ENCODE data around the gene LDLRAD4.

LDLRAD4 gene

GRCh38 chr18:13371689-13372418, 153.3 kb downstream of the LDLRAD4 start:
- DNase-seq (ENCODE audit: low read depth): no peak

- DNase-seq (ENCODE audit: low read depth): no peak
Measured at GRCh38 chr18:13372531-13372951, 154.0 kb downstream of the LDLRAD4 start.

GRCh38 chr18:13374096-13374467, 155.5 kb downstream of the LDLRAD4 start:
- DNase-seq (ENCODE audit: low read depth): no peak

DNA sequence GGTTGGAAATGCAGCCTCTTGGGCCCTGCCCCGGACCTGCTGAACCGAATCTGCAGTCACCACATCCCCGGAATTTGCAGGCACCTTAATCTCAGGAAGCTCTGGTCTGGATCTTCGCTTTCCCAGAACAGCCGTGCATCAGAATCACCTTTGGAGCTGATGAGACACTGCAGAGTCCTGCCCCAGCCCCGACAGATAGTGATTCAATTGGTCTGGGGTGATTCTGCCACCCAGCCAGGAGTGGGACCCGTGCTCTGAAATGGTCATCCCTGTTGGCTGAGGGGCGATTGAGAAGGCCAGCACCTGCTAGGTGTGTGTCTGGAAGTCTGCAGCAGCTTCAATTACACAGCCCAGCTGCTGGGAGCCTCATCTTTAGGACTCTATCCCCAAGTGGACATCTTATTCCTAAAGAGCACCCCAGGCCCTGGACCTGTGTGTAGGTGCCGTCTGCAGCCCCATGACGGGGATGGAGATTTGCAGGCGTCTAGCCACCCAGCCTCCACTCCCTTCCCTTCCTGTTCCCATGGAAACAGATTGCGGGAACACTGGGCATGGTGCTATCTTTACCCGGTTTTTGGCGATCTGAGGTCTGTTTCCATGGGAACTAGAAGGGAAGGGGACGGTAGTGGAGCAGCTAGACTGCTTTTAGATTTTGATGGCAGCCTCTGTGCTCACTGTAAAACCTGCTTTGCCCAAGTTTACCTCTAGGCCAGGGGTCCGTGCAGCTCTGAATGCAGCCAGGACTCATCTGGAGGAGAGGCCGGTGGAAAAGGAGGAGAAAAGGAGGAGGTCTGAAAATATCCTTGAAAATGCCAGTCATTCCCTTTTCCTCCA, 156.1 kb downstream of the LDLRAD4 start:
- DNase-seq (ENCODE audit: low read depth): no peak

GRCh38 chr18:13375302-13376255, 157.0 kb downstream of the LDLRAD4 start:
- DNase-seq (ENCODE audit: low read depth): peak; percentile 73

- peak; percentile 41 for DNase-seq (ENCODE audit: low read depth)
Measured at GRCh38 chr18:13376298-13376840, 157.8 kb downstream of the LDLRAD4 start.

DNA sequence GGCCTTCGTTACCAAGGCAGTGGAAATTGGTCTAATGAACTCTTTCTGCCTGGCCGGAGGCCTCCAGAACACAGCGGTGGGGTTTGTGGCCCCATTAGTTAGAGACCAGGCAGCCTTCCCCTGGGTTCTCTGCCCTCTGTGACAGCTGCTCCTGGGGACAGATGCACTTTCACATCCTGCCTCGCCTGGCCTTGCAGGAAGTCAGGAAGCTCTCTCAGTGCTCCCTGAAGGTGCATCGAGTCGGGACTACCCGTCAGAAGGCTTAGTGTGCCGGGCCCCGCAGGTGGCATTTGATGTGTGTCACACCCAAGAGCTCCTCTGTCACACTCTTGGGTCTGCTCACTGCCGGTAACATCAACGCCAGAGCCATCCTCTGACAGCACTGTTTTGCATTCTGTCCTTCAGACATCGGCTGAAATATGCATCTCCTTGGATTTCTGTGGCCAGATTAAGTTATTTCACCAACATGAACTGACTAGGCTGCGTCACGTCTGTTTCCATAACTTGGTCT, 158.3 kb downstream of the LDLRAD4 start:
- peak; percentile 67 for DNase-seq (ENCODE audit: low read depth)

DNA sequence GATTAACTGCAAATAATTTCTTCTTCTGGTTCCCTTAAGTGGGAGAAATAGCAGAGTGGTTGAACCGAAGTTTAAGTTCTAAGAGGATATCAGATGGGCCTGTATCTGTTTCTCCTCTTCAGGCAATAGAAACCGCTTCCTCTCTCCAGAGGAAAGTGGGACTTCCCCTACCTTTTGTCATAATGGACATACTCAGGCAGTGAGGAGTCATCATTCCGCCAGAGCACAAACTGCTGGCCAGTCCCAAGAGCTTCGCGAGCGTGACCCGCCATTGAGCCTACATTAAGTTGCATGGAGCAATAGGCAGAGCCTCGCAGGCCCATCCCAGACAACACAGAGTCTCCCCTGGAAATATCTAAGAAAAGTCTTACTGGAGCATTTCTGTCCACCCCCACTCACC, 158.9 kb downstream of the LDLRAD4 start:
- DNase-seq (ENCODE audit: low read depth): no peak

GRCh38 chr18:13378150-13378549, 159.6 kb downstream of the LDLRAD4 start:
- no peak for DNase-seq (ENCODE audit: low read depth)

- no peak for DNase-seq (ENCODE audit: low read depth)
Measured at GRCh38 chr18:13379062-13379865, 160.7 kb downstream of the LDLRAD4 start.

DNA sequence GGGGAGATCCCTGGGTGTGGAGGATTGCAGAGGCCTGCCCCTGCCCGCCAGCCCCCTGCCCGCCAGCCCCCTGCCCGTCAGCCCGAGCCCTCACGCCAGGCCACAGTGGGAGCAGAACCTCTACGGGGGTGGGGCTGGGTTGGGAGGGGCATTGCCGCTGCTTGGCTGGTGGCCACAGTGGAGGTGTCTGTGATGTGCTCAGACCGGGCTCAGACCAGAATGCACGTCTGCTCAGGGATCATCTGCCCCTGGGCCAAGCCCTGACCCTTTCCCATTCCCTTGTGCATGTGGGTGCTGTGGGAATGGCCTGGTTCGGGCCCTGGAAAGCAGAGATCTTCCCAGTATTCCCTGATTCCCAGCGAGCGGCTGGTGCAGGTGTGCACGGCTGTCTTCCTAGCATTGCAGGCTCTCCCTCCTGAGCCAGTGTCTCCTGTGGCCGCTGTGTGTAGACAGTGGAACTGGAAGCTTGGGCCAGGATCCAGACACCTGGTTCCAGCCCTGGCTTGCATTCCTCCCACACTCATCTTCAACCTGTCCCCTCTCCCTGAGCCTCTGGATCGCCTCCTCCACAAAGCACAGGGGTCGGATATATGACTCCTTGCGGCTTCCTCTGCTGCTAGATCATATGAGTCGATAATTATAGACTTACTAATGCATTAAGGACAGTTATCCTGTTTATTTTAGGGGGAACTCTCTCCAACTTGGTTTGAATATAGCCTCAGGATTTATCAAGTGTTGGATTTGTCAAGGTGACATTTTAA, 161.6 kb downstream of the LDLRAD4 start:
- no peak for DNase-seq (ENCODE audit: low read depth)

DNA sequence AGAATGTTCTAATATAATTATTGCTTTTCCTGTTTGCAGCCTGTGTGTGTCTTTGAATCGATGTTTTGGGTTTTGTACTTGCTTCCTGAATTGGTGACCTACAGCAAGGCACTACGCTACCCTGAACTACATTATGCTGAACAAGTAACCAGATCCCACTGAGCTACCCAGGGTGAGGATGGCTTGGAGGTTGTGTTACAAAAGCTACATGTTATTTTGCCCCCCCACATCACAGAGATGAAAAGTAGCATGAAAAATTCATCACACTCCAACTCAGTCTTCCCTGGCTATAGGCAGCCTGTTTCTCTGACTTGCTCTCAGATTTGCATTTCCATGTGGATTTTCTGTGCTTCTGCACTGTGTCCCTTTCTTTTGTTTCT, 162.1 kb downstream of the LDLRAD4 start:
- no peak for DNase-seq (ENCODE audit: low read depth)

- DNase-seq (ENCODE audit: low read depth): no peak
Measured at GRCh38 chr18:13381331-13381730, 162.8 kb downstream of the LDLRAD4 start.

DNA sequence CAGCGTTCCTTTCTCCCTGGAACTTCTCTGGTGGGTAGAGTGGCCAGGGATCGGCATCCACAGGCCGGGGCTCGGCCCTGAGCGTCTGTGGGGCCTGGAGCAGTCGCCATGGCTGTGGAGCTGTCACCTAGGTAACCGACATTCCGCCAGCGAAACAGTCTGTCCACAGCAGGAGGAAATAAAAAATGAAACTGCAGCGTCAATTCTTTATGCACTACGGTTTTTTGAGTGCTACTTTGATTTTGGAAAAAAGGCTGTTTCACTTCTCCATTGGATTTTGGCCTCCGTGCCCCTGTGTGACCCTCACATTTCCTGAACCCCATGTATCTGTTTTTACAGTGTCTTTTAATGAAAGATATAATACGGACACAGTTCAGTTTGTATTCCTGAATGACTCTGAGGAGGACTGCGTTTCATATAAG, 163.4 kb downstream of the LDLRAD4 start:
- DNase-seq (ENCODE audit: low read depth): peak; percentile 26

- no peak for DNase-seq (ENCODE audit: low read depth)
Measured at GRCh38 chr18:13382366-13382953, 163.9 kb downstream of the LDLRAD4 start.

DNA sequence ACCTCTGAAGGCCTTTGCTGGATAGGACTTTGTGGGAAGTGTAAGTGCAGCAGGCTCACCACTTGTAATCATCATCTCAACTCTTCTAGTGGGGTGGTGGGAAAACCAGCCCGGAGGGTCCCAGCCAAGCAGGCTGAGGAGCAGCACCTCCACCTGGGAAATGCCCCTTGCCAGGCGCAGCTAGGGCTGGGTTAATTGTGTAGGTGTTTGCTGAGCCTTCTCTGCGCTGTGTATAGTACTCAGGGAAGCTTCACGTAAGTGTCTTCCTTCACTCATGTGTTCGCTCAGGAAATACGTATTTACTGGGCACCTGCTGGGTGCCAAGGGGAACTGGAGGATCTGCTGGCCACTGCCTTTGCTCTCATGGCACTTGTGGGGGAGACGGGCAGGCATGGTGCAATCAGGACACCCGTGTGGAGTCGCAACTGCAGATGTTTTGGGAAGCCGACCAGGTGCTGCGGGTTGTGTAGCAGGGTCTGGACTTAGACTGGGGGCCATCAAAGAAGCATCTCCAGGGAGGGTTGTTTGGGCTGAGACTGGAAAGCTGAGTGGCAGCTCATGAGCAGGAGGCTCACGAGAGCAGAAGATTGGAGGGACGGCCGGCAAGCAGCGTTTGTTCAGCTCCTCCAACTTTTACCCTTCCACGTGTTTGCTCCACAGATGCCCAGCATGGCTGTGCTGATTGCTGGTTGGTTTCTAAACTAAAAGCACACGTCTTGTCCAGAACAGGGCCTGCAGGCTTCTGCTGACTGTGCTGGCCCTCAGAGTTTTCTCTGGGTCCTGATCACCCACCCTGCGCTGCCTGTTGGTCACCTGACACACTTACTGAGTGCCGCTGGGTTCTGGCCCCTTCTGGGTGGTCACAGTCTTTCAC, 164.6 kb downstream of the LDLRAD4 start:
- no peak for DNase-seq (ENCODE audit: low read depth)

- no peak for DNase-seq (ENCODE audit: low read depth)
Measured at GRCh38 chr18:13386891-13387801, 168.6 kb downstream of the LDLRAD4 start.

All from activated T-cell treated with anti-CD3 and anti-CD28 coated beads for 48 hours (primary cell).